ENCODE data around the gene NINL. TPM values are rescaled to one million over a fixed set of nuclear protein-coding genes. Genes with fewer than 3 reads are reported as not detected.
"Not testable (repeated sequence)": the region's sequence is repeated elsewhere in the genome, so short reads cannot be mapped to it uniquely, and the experiment has no call there.

Gene NINL
- polyA plus RNA-seq, 1 donor (not counting 4 experiments of a cell fraction or from before 2014, with no cell fraction given) = 0.79 TPM

- Histone ChIP-seq H3K79me2 (ENCODE audit: control insufficient read depth, insufficient read depth, low read length) (no peaks in the 10 kb centered on the region), H2AFZ (ENCODE audit: control insufficient read depth, low read length) (no peak overlapping the region), H3K4me1 (ENCODE audit: control insufficient read depth, extremely low read depth, insufficient read depth, low read length) (no peaks in the 10 kb centered on the region), H3K9me3 (ENCODE audit: control insufficient read depth, low read depth, low read length) (no peaks in the 10 kb centered on the region), H3K36me3 (ENCODE audit: control insufficient read depth in 2 of 2, extremely low read depth in 1 of 2, insufficient read depth in 2 of 2, low read length in 2 of 2) (no peaks in the 10 kb centered on the region), H3K4me3 (ENCODE audit: control insufficient read depth in 2 of 3, extremely low read depth in 1 of 3, insufficient read depth in 2 of 3, low read depth in 1 of 3, low read length in 3 of 3) (no peak overlapping the region), H4K20me1 (ENCODE audit: control insufficient read depth, extremely low read depth, insufficient read depth, low read length) (no peaks in the 10 kb centered on the region), H3K4me2 (ENCODE audit: control insufficient read depth, extremely low read depth, insufficient read depth, low read depth, low read length) (no peak overlapping the region), H3K9ac (ENCODE audit: control insufficient read depth, extremely low read depth, insufficient read depth, low read length) (no peak overlapping the region), H3K9me1 (ENCODE audit: control insufficient read depth, extremely low read depth, insufficient read depth, low read length) (no peaks in the 10 kb centered on the region), H3K27ac (ENCODE audit: control insufficient read depth, insufficient read depth, low read length) (no peak overlapping the region), H3K27me3 (ENCODE audit: control insufficient read depth, extremely low read depth, insufficient read depth, low read length) (peaks cover 6% of the 10 kb centered on the region)
- TF ChIP-seq EZH2 (IDR thresholded peaks at IDR 0.05; ENCODE audit: low read length) = no peak
- TF ChIP-seq CTCF (optimal IDR thresholded peaks at IDR 0.05 in 1 of 3, IDR thresholded peaks at IDR 0.05 in 1 of 3, conservative IDR thresholded peaks at IDR 0.05 in 1 of 3; ENCODE audit: extremely low read depth in 1 of 3, insufficient read depth in 2 of 3, low read length in 3 of 3) = no peak
- no peak for DNase-seq (ENCODE audit: low read depth, low spot score)
- dilution Hi-C loops (cut with MboI; ENCODE audit: extremely low pct_ligation_motif_present, low sequenced_read_pairs) = no loop called here
- no peak for FAIRE-seq
These were observed 80.8 kb downstream of the NINL start for GRCh38 chr20:25504366-25505135.

GRCh38 chr20:25503936-25504335 is 81.4 kb downstream of the NINL start:
- no peak overlapping the region for H3K9ac ChIP-seq (ENCODE audit: control insufficient read depth, extremely low read depth, insufficient read depth, low read length)
- H2AFZ ChIP-seq (ENCODE audit: control insufficient read depth, low read length) = no peak overlapping the region
- FAIRE-seq (no peak), DNase-seq (ENCODE audit: low read depth, low spot score) (no peak)
- dilution Hi-C loops (cut with MboI; ENCODE audit: extremely low pct_ligation_motif_present, low sequenced_read_pairs) = no loop called here
- H3K4me3 ChIP-seq (ENCODE audit: control insufficient read depth in 2 of 3, extremely low read depth in 1 of 3, insufficient read depth in 2 of 3, low read depth in 1 of 3, low read length in 3 of 3) = no peak overlapping the region
- H3K4me1 ChIP-seq (ENCODE audit: control insufficient read depth, extremely low read depth, insufficient read depth, low read length) = no peaks in the 10 kb centered on the region
- H4K20me1 ChIP-seq (ENCODE audit: control insufficient read depth, extremely low read depth, insufficient read depth, low read length) = no peaks in the 10 kb centered on the region
- no peak overlapping the region for H3K27ac ChIP-seq (ENCODE audit: control insufficient read depth, insufficient read depth, low read length)
- no peaks in the 10 kb centered on the region for H3K9me3 ChIP-seq (ENCODE audit: control insufficient read depth, low read depth, low read length)
- no peak overlapping the region for H3K4me2 ChIP-seq (ENCODE audit: control insufficient read depth, extremely low read depth, insufficient read depth, low read depth, low read length)
- no peaks in the 10 kb centered on the region for H3K9me1 ChIP-seq (ENCODE audit: control insufficient read depth, extremely low read depth, insufficient read depth, low read length)
- H3K36me3 ChIP-seq (ENCODE audit: control insufficient read depth in 2 of 2, extremely low read depth in 1 of 2, insufficient read depth in 2 of 2, low read length in 2 of 2) = no peaks in the 10 kb centered on the region
- H3K27me3 ChIP-seq (ENCODE audit: control insufficient read depth, extremely low read depth, insufficient read depth, low read length) = peaks cover 13% of the 10 kb centered on the region
- no peaks in the 10 kb centered on the region for H3K79me2 ChIP-seq (ENCODE audit: control insufficient read depth, insufficient read depth, low read length)
- TF ChIP-seq CTCF (optimal IDR thresholded peaks at IDR 0.05 in 1 of 3, IDR thresholded peaks at IDR 0.05 in 1 of 3, conservative IDR thresholded peaks at IDR 0.05 in 1 of 3; ENCODE audit: extremely low read depth in 1 of 3, insufficient read depth in 2 of 3, low read length in 3 of 3) = no peak
- no peak for TF ChIP-seq EZH2 (IDR thresholded peaks at IDR 0.05; ENCODE audit: low read length)

GRCh38 chr20:25503051-25503639 is 82.2 kb downstream of the NINL start:
- H3K9ac ChIP-seq (ENCODE audit: control insufficient read depth, extremely low read depth, insufficient read depth, low read length); DNase-seq (ENCODE audit: low read depth, low spot score); H3K4me1 ChIP-seq (ENCODE audit: control insufficient read depth, extremely low read depth, insufficient read depth, low read length); FAIRE-seq; H2AFZ ChIP-seq (ENCODE audit: control insufficient read depth, low read length); dilution Hi-C loops (cut with MboI; ENCODE audit: extremely low pct_ligation_motif_present, low sequenced_read_pairs); H3K79me2 ChIP-seq (ENCODE audit: control insufficient read depth, insufficient read depth, low read length); H3K4me3 ChIP-seq (ENCODE audit: control insufficient read depth in 2 of 3, extremely low read depth in 1 of 3, insufficient read depth in 2 of 3, low read depth in 1 of 3, low read length in 3 of 3); H3K9me1 ChIP-seq (ENCODE audit: control insufficient read depth, extremely low read depth, insufficient read depth, low read length); H3K27ac ChIP-seq (ENCODE audit: control insufficient read depth, insufficient read depth, low read length); H4K20me1 ChIP-seq (ENCODE audit: control insufficient read depth, extremely low read depth, insufficient read depth, low read length); H3K36me3 ChIP-seq (ENCODE audit: control insufficient read depth in 2 of 2, extremely low read depth in 1 of 2, insufficient read depth in 2 of 2, low read length in 2 of 2); H3K9me3 ChIP-seq (ENCODE audit: control insufficient read depth, low read depth, low read length); H3K4me2 ChIP-seq (ENCODE audit: control insufficient read depth, extremely low read depth, insufficient read depth, low read depth, low read length): not testable (repeated sequence)
- H3K27me3 ChIP-seq (ENCODE audit: control insufficient read depth, extremely low read depth, insufficient read depth, low read length) = peaks cover 19% of the 10 kb centered on the region
